Fibroblast of lung (primary cell): ENCODE measurements around the gene CARD10. TPM values are rescaled to one million over a fixed set of nuclear protein-coding genes. Genes with fewer than 3 reads are reported as not detected.

Source experiments
- DNase-seq, 2 donors: peaks; one replicate each; pipeline versions ENCODE4 v3.0.0 to v3.0.0-alpha.2; 2010; ENCODE audit warnings: low read depth in 2 of 2
- H2AFZ ChIP-seq: 2 replicates; pipeline ENCODE4 v1.5.1; 2012; ENCODE audit warnings: low read length, control low read depth, inconsistent platforms
- H3K27ac ChIP-seq: 2 replicates; pipeline ENCODE4 v1.5.1; 2011; ENCODE audit warnings: low read length, control low read depth; ENCODE audit not compliant: insufficient read depth
- H3K27me3 ChIP-seq: 2 replicates; pipeline ENCODE4 v1.5.1; 2011; ENCODE audit warnings: mild to moderate bottlenecking, low read length; ENCODE audit not compliant: control insufficient read depth, insufficient read depth
- H3K36me3 ChIP-seq: 2 replicates; pipeline ENCODE4 v1.5.1; 2011; ENCODE audit warnings: low read length; ENCODE audit not compliant: control insufficient read depth, insufficient read depth
- H3K4me1 ChIP-seq: 2 replicates; pipeline ENCODE4 v1.5.1; 2011; ENCODE audit warnings: low read length; ENCODE audit not compliant: control insufficient read depth, insufficient read depth; ENCODE audit errors: extremely low read depth
- H3K4me2 ChIP-seq: 2 replicates; pipeline ENCODE4 v1.5.1; 2011; ENCODE audit warnings: low read length, control low read depth; ENCODE audit not compliant: insufficient read depth; ENCODE audit errors: extremely low read depth
- H3K4me3 ChIP-seq, 4 experiments: fragments of 200-600 bp in 1 of 4; sonication (generic) in 1 of 4; replicated peaks in 1 of 4; 2 replicates each; pipeline ENCODE4 v1.5.1; 2011 to 2016; ENCODE audit warnings: low read length in 4 of 4, low read depth in 3 of 4, mild to moderate bottlenecking in 3 of 4, control low read depth in 2 of 4, inconsistent platforms in 1 of 4, mixed read lengths in 1 of 4; ENCODE audit not compliant: insufficient read depth in 1 of 4; ENCODE audit errors: control extremely low read depth in 1 of 4
- H3K79me2 ChIP-seq: 2 replicates; pipeline ENCODE4 v1.5.1; 2012; ENCODE audit warnings: mild to moderate bottlenecking, low read length, inconsistent platforms; ENCODE audit not compliant: control insufficient read depth, insufficient read depth
- H3K9ac ChIP-seq: 2 replicates; pipeline ENCODE4 v1.5.1; 2011; ENCODE audit warnings: mild to moderate bottlenecking, low read length, control low read depth; ENCODE audit not compliant: insufficient read depth
- H3K9me3 ChIP-seq: 2 replicates; pipeline ENCODE4 v1.5.1; 2012; ENCODE audit warnings: low read depth, low read length; ENCODE audit not compliant: control insufficient read depth, insufficient read depth
- H4K20me1 ChIP-seq: 2 replicates; pipeline ENCODE4 v1.5.1; 2011; ENCODE audit warnings: low read length; ENCODE audit not compliant: control insufficient read depth, insufficient read depth; ENCODE audit errors: extremely low read depth
- EZH2 ChIP-seq: IDR thresholded peaks from 2 replicates; pipeline ENCODE4 v1.5.1; 2012; ENCODE audit warnings: low read length, control low read depth, mild to moderate bottlenecking; ENCODE audit errors: missing control alignments
- polyA plus RNA-seq, 2 donors: library from polyadenylated mRNA; depleted of rRNA in 1 of 2; stranded (reverse) in 1 of 2; unstranded in 1 of 2; fragments of >200 nt; gene quantifications; 2 replicates each; pipeline ENCODE4 v1.2.1, GENCODE V29; 2011 to 2012; ENCODE audit warnings: missing spikeins in 1 of 2
- total RNA-seq: library from RNA; depleted of rRNA; stranded (reverse); fragments of >200 nt; gene quantifications from 2 replicates; pipeline ENCODE4 v1.2.1, GENCODE V29; 2014
- TF ChIP-seq, protein P1 (sequence below), 2 donors: IDR thresholded peaks in 1 of 2; conservative IDR thresholded peaks in 1 of 2; 1 replicate in 1 of 2; 2 replicates in 1 of 2; pipeline ENCODE4 v1.5.1; 2011 to 2012; ENCODE audit warnings: low read length in 2 of 2, control low read depth in 1 of 2, inconsistent platforms in 1 of 2, low read depth in 1 of 2, mild to moderate bottlenecking in 1 of 2

The CARD10 gene
- total and polyA plus RNA-seq, 2 donors (not counting 1 experiment from before 2014, with no cell fraction given), result 1.6 to 2.3 TPM

DNA sequence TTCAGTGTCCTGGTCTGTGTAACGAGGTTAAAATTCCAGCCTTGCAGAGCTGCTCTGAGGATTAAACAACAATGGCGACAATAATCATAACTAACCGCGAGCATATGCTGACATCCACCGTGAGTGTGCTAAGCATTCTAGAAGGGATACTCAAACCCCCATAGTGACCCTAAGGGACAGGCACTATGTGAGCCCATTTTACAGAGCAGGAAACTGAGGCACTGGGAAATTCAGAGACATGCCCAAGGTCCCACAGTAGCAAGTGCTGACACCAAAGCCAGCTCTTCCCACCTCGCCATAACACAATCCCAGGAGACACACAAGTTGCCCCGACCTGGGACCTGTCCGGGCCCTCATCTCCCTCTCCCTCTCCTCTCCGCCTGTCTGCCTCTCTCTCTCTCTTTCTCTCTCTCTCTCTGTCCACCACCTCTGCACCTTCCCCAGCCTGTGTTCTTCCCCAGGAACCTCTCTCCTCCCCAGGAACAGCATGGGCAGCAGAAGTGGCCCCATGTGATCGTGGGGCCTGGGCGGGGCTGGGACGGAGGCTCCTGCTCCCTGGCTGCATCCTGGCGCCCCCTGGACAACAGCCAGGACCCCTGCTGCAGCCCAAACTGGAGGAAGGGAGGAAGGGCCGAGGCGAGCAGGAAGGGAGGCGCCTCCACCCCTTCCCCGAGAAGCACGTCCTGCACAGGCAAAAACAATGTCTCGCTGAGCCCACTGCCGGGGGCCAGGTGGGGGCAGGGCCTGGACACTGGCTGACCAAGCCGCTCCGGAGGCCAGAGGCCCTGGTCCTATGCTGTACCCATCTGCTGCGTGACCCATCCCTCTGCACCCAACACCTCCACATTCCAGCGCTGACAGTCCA lies 18.2 kb downstream of the CARD10 start:
- Histone ChIP-seq H3K4me3 (no peak overlapping the region), H2AFZ (no peak overlapping the region), H3K27ac (no peak overlapping the region), H3K4me1 (peaks cover 19% of the 10 kb centered on the region), H3K4me2 (peak overlapping the region; percentile 11), H4K20me1 (no peaks in the 10 kb centered on the region), H3K27me3 (no peaks in the 10 kb centered on the region), H3K36me3 (no peaks in the 10 kb centered on the region), H3K9me3 (no peaks in the 10 kb centered on the region), H3K79me2 (no peaks in the 10 kb centered on the region), H3K9ac (no peak overlapping the region)
- no peak for DNase-seq
- TF ChIP-seq, protein P1, sequence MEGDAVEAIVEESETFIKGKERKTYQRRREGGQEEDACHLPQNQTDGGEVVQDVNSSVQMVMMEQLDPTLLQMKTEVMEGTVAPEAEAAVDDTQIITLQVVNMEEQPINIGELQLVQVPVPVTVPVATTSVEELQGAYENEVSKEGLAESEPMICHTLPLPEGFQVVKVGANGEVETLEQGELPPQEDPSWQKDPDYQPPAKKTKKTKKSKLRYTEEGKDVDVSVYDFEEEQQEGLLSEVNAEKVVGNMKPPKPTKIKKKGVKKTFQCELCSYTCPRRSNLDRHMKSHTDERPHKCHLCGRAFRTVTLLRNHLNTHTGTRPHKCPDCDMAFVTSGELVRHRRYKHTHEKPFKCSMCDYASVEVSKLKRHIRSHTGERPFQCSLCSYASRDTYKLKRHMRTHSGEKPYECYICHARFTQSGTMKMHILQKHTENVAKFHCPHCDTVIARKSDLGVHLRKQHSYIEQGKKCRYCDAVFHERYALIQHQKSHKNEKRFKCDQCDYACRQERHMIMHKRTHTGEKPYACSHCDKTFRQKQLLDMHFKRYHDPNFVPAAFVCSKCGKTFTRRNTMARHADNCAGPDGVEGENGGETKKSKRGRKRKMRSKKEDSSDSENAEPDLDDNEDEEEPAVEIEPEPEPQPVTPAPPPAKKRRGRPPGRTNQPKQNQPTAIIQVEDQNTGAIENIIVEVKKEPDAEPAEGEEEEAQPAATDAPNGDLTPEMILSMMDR (conservative IDR thresholded peaks at IDR 0.05 in 1 of 2, IDR thresholded peaks at IDR 0.05 in 1 of 2; ENCODE audit: low read depth in 1 of 2, low read length in 2 of 2), result no peak
- no peak for TF ChIP-seq EZH2

DNA sequence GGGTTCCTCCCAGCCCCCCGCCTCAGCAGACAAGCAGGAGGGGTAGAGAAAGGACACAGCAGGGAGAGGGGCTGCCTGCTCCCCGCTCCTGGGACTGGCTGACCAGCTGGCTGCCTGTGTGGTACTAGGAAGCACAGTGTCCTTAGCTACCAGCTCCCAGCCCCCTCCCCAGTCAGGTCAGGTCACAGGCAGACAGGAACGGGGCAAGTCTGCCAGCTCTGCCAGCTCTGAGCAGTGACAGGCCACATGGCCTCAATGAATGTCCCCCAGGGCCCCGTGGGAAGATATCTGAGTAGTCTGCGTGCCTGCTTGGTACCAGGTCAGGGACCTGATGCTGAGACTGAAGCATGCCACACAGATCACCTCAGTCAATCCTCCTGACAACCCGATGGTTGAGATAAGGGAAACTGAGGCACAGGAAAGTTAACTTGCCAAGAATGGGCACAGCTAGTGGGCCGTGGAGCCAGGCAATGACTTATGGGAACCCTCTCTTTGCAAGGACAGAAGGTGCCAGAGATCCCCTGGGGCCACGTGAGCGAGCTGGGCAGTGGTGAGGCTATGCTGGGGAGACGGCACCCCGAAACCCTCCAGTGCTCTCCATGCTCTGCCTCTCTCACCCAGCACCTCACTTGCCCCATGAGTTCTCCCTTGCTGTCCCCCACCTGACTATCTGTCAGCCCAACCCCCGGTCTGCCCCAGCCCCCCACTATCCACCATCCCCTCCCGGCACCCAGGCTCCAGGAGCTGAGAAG lies 19.2 kb downstream of the CARD10 start:
- no peak for DNase-seq
- Histone ChIP-seq H3K9me3 (no peaks in the 10 kb centered on the region), H3K4me1 (peaks cover 19% of the 10 kb centered on the region), H3K79me2 (no peaks in the 10 kb centered on the region), H4K20me1 (no peaks in the 10 kb centered on the region), H3K4me2 (no peak overlapping the region), H3K27me3 (no peaks in the 10 kb centered on the region), H3K4me3 (no peak overlapping the region), H2AFZ (no peak overlapping the region), H3K36me3 (no peaks in the 10 kb centered on the region), H3K9ac (no peak overlapping the region), H3K27ac (no peak overlapping the region)
- TF ChIP-seq, protein P1 (conservative IDR thresholded peaks at IDR 0.05 in 1 of 2, IDR thresholded peaks at IDR 0.05 in 1 of 2; ENCODE audit: low read depth in 1 of 2, low read length in 2 of 2), result no peak

DNA sequence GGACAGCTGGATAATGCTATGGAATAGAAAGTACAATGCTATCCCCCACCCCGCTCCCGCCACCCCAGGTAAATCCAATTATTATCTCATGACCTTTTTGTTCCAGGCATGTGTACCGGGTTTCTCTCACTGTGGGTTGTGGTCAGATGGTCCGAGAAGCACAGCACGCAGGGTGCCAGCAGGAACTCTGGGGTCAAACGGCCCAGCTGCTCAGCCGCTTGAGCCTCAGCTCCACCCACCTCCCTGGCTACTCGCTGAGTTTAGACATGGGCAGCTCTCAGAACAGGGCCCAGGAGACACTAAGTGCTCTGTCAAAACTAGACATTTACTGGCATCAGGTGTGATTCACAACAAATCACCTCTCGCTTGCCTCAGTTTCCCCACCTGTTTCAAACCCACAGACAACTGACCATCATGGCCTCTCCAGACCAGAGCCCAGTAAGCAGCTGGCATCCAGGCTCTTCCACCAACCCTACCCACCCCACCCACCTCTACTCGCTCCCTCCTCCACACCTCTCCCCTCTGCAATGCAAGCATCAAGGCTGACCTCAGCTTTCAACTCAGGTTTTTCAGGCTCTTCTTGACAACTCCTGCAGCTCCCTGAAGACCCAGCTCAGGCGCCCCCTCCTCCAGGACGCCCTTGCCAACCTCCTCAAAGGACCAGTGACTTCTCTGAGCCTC lies 20.0 kb downstream of the CARD10 start:
- Histone ChIP-seq H4K20me1 (no peaks in the 10 kb centered on the region), H3K36me3 (no peaks in the 10 kb centered on the region), H3K4me2 (no peak overlapping the region), H3K79me2 (no peaks in the 10 kb centered on the region), H3K9ac (no peak overlapping the region), H3K4me3 (no peak overlapping the region), H2AFZ (no peak overlapping the region), H3K9me3 (no peaks in the 10 kb centered on the region), H3K27me3 (no peaks in the 10 kb centered on the region), H3K27ac (no peak overlapping the region), H3K4me1 (peaks cover 19% of the 10 kb centered on the region)
- TF ChIP-seq, protein P1 (conservative IDR thresholded peaks at IDR 0.05 in 1 of 2, IDR thresholded peaks at IDR 0.05 in 1 of 2; ENCODE audit: low read depth in 1 of 2, low read length in 2 of 2), result no peak
- no peak for TF ChIP-seq EZH2
- DNase-seq, result peak; percentile 38 to 45
